H9 (cell line): Measurements from ENCODE around the gene ST8SIA2. TPM values are rescaled to one million over a fixed set of nuclear protein-coding genes. Genes with fewer than 3 reads are reported as not detected.
A peak's percentile ranks its signal among the peaks of the same experiment; 100 is the strongest.

ENCODE experiments used
- DNase-seq: peaks from one replicate; pipeline ENCODE4 v3.0.0-alpha.2; 2017
- H2AFZ ChIP-seq: one replicate; pipeline ENCODE4 v1.6.1; 2013; ENCODE audit warnings: mild to moderate bottlenecking, low read length, control low read depth, moderate library complexity
- H2AK5ac ChIP-seq: 2 replicates; pipeline ENCODE4 v1.6.1; 2013; ENCODE audit warnings: low read length, control low read depth, mixed read lengths; ENCODE audit not compliant: insufficient read length
- H2BK120ac ChIP-seq: one replicate; pipeline ENCODE4 v1.6.1; 2013; ENCODE audit warnings: low read depth, mild to moderate bottlenecking, low read length, control low read depth, inconsistent platforms; ENCODE audit not compliant: poor library complexity, severe bottlenecking
- H2BK12ac ChIP-seq: 2 replicates; pipeline ENCODE4 v1.6.1; 2013; ENCODE audit warnings: low read length, control low read depth, mixed read lengths, low read depth; ENCODE audit not compliant: insufficient read length
- H2BK15ac ChIP-seq: 2 replicates; pipeline ENCODE4 v1.6.1; 2013; ENCODE audit warnings: low read depth, low read length, control low read depth
- H2BK20ac ChIP-seq: one replicate; pipeline ENCODE4 v1.6.1; 2013; ENCODE audit warnings: low read depth, mild to moderate bottlenecking, low read length, control low read depth, inconsistent platforms; ENCODE audit not compliant: poor library complexity, severe bottlenecking
- H2BK5ac ChIP-seq: 2 replicates; pipeline ENCODE4 v1.6.1; 2013; ENCODE audit warnings: low read length, control low read depth, mixed read lengths; ENCODE audit not compliant: insufficient read length
- H3K14ac ChIP-seq: 2 replicates; pipeline ENCODE4 v1.6.1; 2013; ENCODE audit warnings: low read length, control low read depth; ENCODE audit not compliant: insufficient read depth
- H3K18ac ChIP-seq: 2 replicates; pipeline ENCODE4 v1.6.1; 2013; ENCODE audit warnings: low read depth, mild to moderate bottlenecking, mixed read lengths, low read length, control low read depth; ENCODE audit not compliant: insufficient read length
- H3K23ac ChIP-seq: 2 replicates; pipeline ENCODE4 v1.6.1; 2013; ENCODE audit warnings: low read length, control low read depth, mixed read lengths, low read depth; ENCODE audit not compliant: insufficient read length
- H3K23me2 ChIP-seq: 2 replicates; pipeline ENCODE4 v1.6.1; 2013; ENCODE audit warnings: low read depth, mild to moderate bottlenecking, mixed read lengths, low read length, control low read depth; ENCODE audit not compliant: insufficient read length, poor library complexity, severe bottlenecking
- H3K27ac ChIP-seq: 2 replicates; pipeline ENCODE4 v1.5.1; 2013; ENCODE audit warnings: low read length, control low read depth, mixed read lengths, low read depth; ENCODE audit not compliant: insufficient read length
- H3K27me3 ChIP-seq: 2 replicates; pipeline ENCODE4 v1.6.1; 2013; ENCODE audit warnings: low read length, control low read depth, inconsistent platforms; ENCODE audit not compliant: insufficient read depth
- H3K4ac ChIP-seq: 2 replicates; pipeline ENCODE4 v1.6.1; 2013; ENCODE audit warnings: low read depth, mild to moderate bottlenecking, control low read depth, inconsistent platforms, low read length, moderate library complexity
- H3K4me1 ChIP-seq: 2 replicates; pipeline ENCODE4 v1.6.1; 2013; ENCODE audit warnings: low read length, control low read depth, inconsistent platforms; ENCODE audit not compliant: insufficient read depth
- H3K4me2 ChIP-seq: 2 replicates; pipeline ENCODE4 v1.6.1; 2013; ENCODE audit warnings: low read length, control low read depth, mixed read lengths; ENCODE audit not compliant: insufficient read length, insufficient read depth
- H3K56ac ChIP-seq: 2 replicates; pipeline ENCODE4 v1.6.1; 2013; ENCODE audit warnings: low read depth, mild to moderate bottlenecking, mixed read lengths, low read length, control low read depth; ENCODE audit not compliant: insufficient read length
- H3K79me1 ChIP-seq: 2 replicates; pipeline ENCODE4 v1.6.1; 2013; ENCODE audit warnings: low read depth, mild to moderate bottlenecking, moderate library complexity, low read length, control low read depth, inconsistent platforms; ENCODE audit not compliant: insufficient read depth, poor library complexity, severe bottlenecking
- H3K79me2 ChIP-seq: 2 replicates; pipeline ENCODE4 v1.6.1; 2013; ENCODE audit warnings: low read length, control low read depth, inconsistent platforms; ENCODE audit not compliant: insufficient read depth
- H3K9ac ChIP-seq: 2 replicates; pipeline ENCODE4 v1.6.1; 2013; ENCODE audit warnings: low read length, control low read depth, mixed read lengths; ENCODE audit not compliant: insufficient read length; ENCODE audit errors: extremely low read depth
- H3K9me3 ChIP-seq: one replicate; pipeline ENCODE4 v1.6.1; 2013; ENCODE audit warnings: low read depth, low read length, inconsistent platforms; ENCODE audit not compliant: control insufficient read depth
- H3T11ph ChIP-seq: one replicate; pipeline ENCODE4 v1.6.1; 2013; ENCODE audit warnings: mild to moderate bottlenecking, low read length, control low read depth, inconsistent platforms
- H4K20me1 ChIP-seq: one replicate; pipeline ENCODE4 v1.6.1; 2013; ENCODE audit not compliant: control insufficient read depth, insufficient read length, insufficient read depth
- H4K5ac ChIP-seq: 2 replicates; pipeline ENCODE4 v1.6.1; 2013; ENCODE audit warnings: low read depth, mild to moderate bottlenecking, mixed read lengths, low read length, control low read depth; ENCODE audit not compliant: insufficient read length
- H4K8ac ChIP-seq: replicated peaks from 2 replicates; pipeline ENCODE4 v1.6.1; 2013; ENCODE audit warnings: low read length, control low read depth, mixed read lengths, low read depth; ENCODE audit not compliant: insufficient read length
- H4K91ac ChIP-seq: 2 replicates; pipeline ENCODE4 v1.6.1; 2013; ENCODE audit warnings: low read depth, mild to moderate bottlenecking, moderate library complexity, mixed read lengths, low read length, control low read depth; ENCODE audit not compliant: insufficient read length
- H3K27ac Mint-ChIP-seq, 3 experiments: 2 replicates in 2 of 3; 3 replicates in 1 of 3; pipeline ENCODE4 v1.8.0; 2020 to 2021; ENCODE audit warnings: mixed read lengths in 3 of 3, mild to moderate bottlenecking in 1 of 3, moderate library complexity in 1 of 3
- H3K27me3 Mint-ChIP-seq: 2 replicates; pipeline ENCODE4 v1.8.0; 2021; ENCODE audit warnings: low read depth, mild to moderate bottlenecking, moderate library complexity, mixed read lengths
- H3K36me3 Mint-ChIP-seq, 3 experiments: 2 replicates in 2 of 3; 3 replicates in 1 of 3; pipeline ENCODE4 v1.8.0; 2020 to 2021; ENCODE audit warnings: low read depth in 3 of 3, mixed read lengths in 3 of 3; ENCODE audit not compliant: insufficient read depth in 1 of 3
- H3K4me1 Mint-ChIP-seq, 2 experiments: 2 replicates each; pipeline ENCODE4 v1.8.0; 2020; ENCODE audit warnings: mixed read lengths in 2 of 2
- H3K4me3 Mint-ChIP-seq, 2 experiments: 2 replicates in 1 of 2; 3 replicates in 1 of 2; pipeline ENCODE4 v1.8.0; 2020 to 2021; ENCODE audit warnings: mild to moderate bottlenecking in 2 of 2, mixed read lengths in 2 of 2, moderate library complexity in 1 of 2
- H3K9me3 Mint-ChIP-seq, 2 experiments: 2 replicates in 1 of 2; 3 replicates in 1 of 2; pipeline ENCODE4 v1.8.0; 2020; ENCODE audit warnings: mild to moderate bottlenecking in 2 of 2, mixed read lengths in 2 of 2, moderate library complexity in 1 of 2
- CTCF ChIP-seq: fragments of 200-600 bp; sonication (generic); conservative IDR thresholded peaks from 3 replicates; pipeline ENCODE4 v1.8.0; 2021; ENCODE audit warnings: antibody characterized with exemption, mild to moderate bottlenecking
- WGBS: extraction: QIAGEN DNeasy Blood & Tissue Kit; methylation state at CpG from one replicate; pipeline ENCODE4 v1.1.7; 2013; ENCODE audit warnings: missing lambda C conversion rate, low lambda C conversion rate, mixed read lengths; ENCODE audit not compliant: insufficient read length; ENCODE audit errors: extremely low coverage; 5-methylcytosine and 5-hydroxymethylcytosine counted together
- total RNA-seq: library from RNA; stranded (reverse); gene quantifications from 2 replicates; pipeline ENCODE4 v1.2.1, GENCODE V29; 2021

The ST8SIA2 gene
- total RNA-seq, 1 experiment from 2014 or later: 1.8 TPM

- TF ChIP-seq CTCF: no peak
- H3T11ph ChIP-seq: no peak overlapping the region
- H2BK12ac ChIP-seq: no peak overlapping the region
- no peak overlapping the region for H3K56ac ChIP-seq
- H3K4me2 ChIP-seq: no peak overlapping the region
- no peak overlapping the region for H3K27ac ChIP-seq
- no peaks in the 10 kb centered on the region for H3K79me1 ChIP-seq
- H3K27ac Mint-ChIP-seq: peak overlapping the region in 1 of 3 experiments; percentile 45; a peak in 1 of 7 replicates
- DNase-seq: no peak
- H3K4me1 ChIP-seq: no peaks in the 10 kb centered on the region
- H2BK5ac ChIP-seq: no peak overlapping the region
- H3K79me2 ChIP-seq: no peaks in the 10 kb centered on the region
- H4K5ac ChIP-seq: no peak overlapping the region
- no peak overlapping the region for H2AFZ ChIP-seq
- no peak overlapping the region for H4K91ac ChIP-seq
- H4K20me1 ChIP-seq: no peaks in the 10 kb centered on the region
- no peaks in the 10 kb centered on the region for H3K4me1 Mint-ChIP-seq
- H3K14ac ChIP-seq: no peak overlapping the region
- no peak overlapping the region for H4K8ac ChIP-seq
- H3K36me3 Mint-ChIP-seq: no peaks in the 10 kb centered on the region; a peak in 2 of 7 replicates
- no CpG with 5 or more reads among the region's 7 CpGs for WGBS
- no peak overlapping the region; a peak in 1 of 5 replicates for H3K4me3 Mint-ChIP-seq
- H3K9me3 ChIP-seq: no peaks in the 10 kb centered on the region
- no peak overlapping the region for H3K4ac ChIP-seq
- no peaks in the 10 kb centered on the region for H3K9me3 Mint-ChIP-seq
- no peak overlapping the region for H2BK15ac ChIP-seq
- no peak overlapping the region for H3K9ac ChIP-seq
- no peak overlapping the region for H3K23ac ChIP-seq
- H3K27me3 Mint-ChIP-seq: no peaks in the 10 kb centered on the region
- no peak overlapping the region for H2AK5ac ChIP-seq
- H2BK120ac ChIP-seq: no peak overlapping the region
- H2BK20ac ChIP-seq: no peak overlapping the region
- H3K23me2 ChIP-seq: no peaks in the 10 kb centered on the region
- H3K27me3 ChIP-seq: no peaks in the 10 kb centered on the region
- no peak overlapping the region for H3K18ac ChIP-seq
Measured at GRCh38 chr15:92454555-92455105, 60.9 kb downstream of the ST8SIA2 start.
